Measurements from ENCODE around the gene POLDIP3.

POLDIP3 gene

GRCh38 chr22:42614312-42615091, at the start of gene POLDIP3:
POLDIP3 (minus strand) TSS chr22:42614883; CDS start chr22:42614857, 26 bp downstream.
- peak; percentile 95 for DNase-seq
- in situ Hi-C loops (cut with HindIII; ENCODE audit: low pct_ligation_motif_present, low pct_unique_long_range_greater_than_20kb, low sequenced_read_pairs), result no loop called here

DNA sequence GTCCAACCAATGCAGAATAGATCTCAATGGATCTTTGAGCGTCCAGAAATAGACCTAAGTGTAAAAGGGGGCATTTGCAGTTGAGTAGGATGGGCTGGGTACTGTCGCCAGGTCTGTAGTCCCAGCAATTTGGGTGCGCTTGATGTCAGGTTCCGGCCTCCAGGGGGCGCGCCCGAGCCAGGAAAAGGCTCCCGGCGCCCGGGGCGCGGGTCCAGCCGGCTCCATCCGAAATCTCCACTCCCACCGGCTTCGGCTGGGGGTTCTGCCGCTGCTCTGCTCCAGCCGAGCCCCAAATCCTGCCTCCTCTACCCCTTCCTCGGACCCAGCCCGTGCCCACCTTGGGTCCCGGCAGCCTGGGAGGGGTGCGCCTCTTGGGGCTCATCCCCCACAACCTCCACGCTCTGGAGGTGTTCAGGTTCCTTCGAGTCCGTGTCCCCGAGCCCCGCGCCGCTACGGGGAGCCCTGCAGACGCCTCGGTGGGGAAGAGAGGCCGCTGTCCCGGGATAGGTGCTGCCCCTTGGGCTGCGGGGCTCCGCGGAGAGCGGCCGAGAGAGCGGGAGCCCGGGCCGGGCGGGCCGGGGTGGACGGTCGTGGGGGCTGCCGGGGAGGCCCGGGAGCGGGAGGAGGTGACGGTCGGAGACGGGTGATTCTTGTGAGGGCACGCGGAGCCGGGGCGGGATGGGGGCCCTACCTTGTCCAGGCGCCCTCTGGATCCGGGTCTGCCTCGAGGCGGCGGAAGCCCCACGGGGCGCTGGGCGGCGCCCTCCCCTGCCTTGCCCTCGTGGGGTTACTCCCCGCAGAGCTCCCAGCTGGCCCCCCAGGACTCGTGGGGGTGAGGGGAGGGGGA, 47.5 kb upstream of the POLDIP3 start:
- in situ Hi-C loops (cut with HindIII; ENCODE audit: low pct_ligation_motif_present, low pct_unique_long_range_greater_than_20kb, low sequenced_read_pairs), result no loop called here
- peak; percentile 69 for DNase-seq

DNA sequence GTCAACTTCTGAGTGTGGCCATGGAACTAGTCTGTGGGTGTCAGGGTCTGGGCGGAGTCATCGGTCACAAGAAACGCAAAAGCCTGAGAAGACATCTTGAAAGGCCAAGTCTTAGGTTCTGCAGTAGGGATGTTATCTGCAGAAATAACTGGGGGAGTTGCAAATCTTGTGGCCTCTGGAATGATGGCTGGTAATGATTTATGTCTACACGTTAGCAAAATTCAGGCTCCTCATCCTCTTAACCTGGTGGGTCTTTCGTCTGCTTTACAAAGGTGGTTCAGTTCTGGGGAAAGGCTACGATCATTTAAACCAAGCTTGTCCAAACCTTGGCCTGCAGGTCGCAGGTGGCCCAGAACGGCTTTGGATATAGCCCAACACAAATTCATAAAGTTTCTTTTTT, 41.9 kb upstream of the POLDIP3 start:
- DNase-seq, result no peak
- in situ Hi-C loops (cut with HindIII; ENCODE audit: low pct_ligation_motif_present, low pct_unique_long_range_greater_than_20kb, low sequenced_read_pairs), result no loop called here

- DNase-seq, result no peak
- in situ Hi-C loops (cut with HindIII; ENCODE audit: low pct_ligation_motif_present, low pct_unique_long_range_greater_than_20kb, low sequenced_read_pairs), result no loop called here
Observed at GRCh38 chr22:42655693-42656092, 41.0 kb upstream of the POLDIP3 start.

GRCh38 chr22:42654436-42655073, 39.9 kb upstream of the POLDIP3 start:
- in situ Hi-C loops (cut with HindIII; ENCODE audit: low pct_ligation_motif_present, low pct_unique_long_range_greater_than_20kb, low sequenced_read_pairs), result no loop called here
- no peak for DNase-seq

GRCh38 chr22:42653999-42654398, 39.3 kb upstream of the POLDIP3 start:
- DNase-seq, result no peak
- in situ Hi-C loops (cut with HindIII; ENCODE audit: low pct_ligation_motif_present, low pct_unique_long_range_greater_than_20kb, low sequenced_read_pairs), result no loop called here

DNA sequence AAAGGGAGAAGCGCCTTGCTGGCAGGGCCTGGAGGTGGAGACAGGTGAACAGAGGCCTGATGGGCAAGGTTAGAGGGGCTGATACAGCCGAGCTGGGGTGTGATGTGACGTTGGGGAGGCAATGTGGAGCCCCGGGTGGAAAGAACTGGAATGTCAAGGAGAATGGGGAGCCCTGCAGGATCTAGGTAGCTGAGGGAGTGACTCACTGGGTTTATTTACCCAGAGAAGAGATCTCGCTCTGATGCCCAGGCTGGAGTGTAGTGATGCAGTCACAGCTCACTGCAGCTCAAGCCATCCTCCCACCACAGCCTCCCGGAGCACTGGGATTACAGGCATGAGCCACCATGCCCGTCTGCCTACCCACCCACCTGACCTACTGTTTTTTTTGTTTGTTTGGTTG, 36.5 kb upstream of the POLDIP3 start:
- in situ Hi-C loops (cut with HindIII; ENCODE audit: low pct_ligation_motif_present, low pct_unique_long_range_greater_than_20kb, low sequenced_read_pairs), result no loop called here
- DNase-seq, result peak; percentile 69

- in situ Hi-C loops (cut with HindIII; ENCODE audit: low pct_ligation_motif_present, low pct_unique_long_range_greater_than_20kb, low sequenced_read_pairs), result no loop called here
- peak; percentile 85 for DNase-seq
Observed at GRCh38 chr22:42649246-42650099, 34.8 kb upstream of the POLDIP3 start, which contains the start of gene CYB5R3. CYB5R3 (minus strand) TSS chr22:42649392; CDS start chr22:42649315, 77 bp downstream.

DNA sequence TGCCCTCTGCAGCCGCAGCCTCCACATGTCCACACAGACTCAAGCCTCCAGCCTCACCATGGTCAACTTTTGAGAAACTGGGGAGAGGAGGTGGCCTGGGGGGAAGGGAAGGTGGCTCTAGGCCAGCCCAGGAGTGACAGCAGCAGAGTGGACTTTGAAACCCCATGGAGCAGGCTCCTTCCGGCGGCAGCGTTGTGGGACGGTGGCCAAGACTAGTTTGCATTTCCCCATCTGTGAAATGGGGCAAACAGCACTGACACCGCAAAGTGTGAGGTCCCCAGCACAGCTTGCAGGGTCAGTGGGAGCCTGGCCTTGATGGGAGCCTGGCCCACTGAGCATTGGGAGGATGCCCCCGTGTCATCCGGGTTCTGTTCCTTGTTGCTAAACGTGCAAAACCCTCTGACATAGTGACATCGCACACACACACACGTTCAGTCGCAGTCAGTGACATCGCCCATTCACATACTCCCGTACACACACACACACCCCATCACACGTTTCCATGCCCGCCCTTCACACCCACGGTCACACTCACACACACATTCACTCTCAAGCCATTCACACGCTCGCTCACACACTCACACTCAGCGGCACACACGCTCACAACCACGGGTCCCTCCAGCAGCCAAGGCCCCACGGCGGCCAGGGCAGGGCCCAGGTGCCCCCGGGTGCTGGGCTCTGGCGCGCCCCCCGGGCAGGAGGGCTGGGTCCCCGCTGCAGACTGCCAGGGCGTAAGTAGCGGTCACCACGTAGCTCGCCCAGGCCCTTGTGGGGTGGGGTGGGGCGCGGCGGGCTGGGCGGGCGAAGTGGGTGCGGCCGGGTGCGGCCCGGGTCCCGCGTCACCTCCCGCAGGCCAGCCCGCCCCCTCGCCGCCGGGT, 33.9 kb upstream of the POLDIP3 start:
- in situ Hi-C loops (cut with HindIII; ENCODE audit: low pct_ligation_motif_present, low pct_unique_long_range_greater_than_20kb, low sequenced_read_pairs), result no loop called here
- DNase-seq, result peak; percentile 45

DNA sequence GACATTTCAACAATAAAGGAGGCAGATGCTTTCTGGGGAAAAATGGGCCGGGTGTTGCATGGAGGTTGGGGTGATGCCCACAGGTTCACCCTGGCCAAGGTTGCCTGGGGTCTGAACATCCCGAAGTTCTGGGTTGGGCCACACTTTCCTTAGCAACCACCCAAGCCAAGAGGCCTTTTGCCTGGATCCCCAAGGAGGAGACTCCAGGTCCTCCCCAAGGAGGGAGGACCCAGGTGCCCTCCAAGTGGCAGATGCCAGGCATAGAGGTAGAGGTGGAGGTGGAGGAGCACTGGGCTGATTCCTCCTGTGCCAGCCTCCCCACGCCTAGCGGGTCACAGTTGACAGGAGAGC, 33.3 kb upstream of the POLDIP3 start:
- no peak for DNase-seq
- in situ Hi-C loops (cut with HindIII; ENCODE audit: low pct_ligation_motif_present, low pct_unique_long_range_greater_than_20kb, low sequenced_read_pairs), result no loop called here

DNA sequence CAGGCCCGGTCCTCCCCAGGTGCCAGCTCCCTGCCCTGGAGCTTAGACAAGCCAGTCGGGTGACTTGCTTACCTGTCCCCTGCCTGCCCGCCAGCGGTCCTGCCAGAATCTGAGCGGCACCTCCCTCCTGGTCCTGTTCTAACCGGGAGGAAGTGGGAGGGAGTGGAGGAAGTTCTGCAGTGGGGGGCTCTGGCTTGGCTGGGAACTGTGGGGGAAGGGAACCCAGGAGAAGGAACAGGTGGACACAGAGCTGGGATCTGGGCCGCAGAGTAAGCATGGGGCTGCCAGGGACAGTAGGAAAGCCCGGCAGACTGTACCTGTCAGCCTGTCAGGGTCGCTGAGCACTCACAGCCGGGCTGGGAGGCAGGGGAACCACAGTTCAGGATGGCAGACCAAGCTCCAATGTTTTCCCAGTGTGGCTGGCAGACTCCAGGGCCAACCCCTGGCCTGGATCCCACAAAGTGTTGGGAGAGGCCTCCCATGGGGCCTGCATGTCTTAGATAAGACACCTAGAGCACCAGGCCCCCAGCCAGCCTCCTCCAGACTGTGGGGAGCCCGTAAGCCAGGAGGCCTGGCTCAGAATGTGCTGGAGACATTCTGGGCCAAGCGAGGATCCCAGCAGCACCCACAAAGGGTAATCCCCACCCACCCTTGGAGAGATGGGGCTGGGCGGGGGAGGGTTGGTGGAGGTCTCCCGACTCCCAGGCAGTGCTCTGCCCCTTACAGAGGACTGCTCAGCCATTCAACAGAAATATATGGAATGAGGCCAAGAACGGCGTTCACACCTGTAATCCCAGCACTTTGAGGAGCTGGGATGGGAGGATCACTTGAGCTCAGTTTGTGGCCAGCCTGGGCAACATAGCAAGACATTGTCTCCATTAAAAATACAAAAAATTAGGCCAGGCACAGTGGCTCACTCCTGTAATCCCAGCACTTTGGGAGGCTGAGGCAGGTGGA, 32.2 kb upstream of the POLDIP3 start:
- DNase-seq, result no peak
- in situ Hi-C loops (cut with HindIII; ENCODE audit: low pct_ligation_motif_present, low pct_unique_long_range_greater_than_20kb, low sequenced_read_pairs), result no loop called here

GRCh38 chr22:42645938-42646568, 31.4 kb upstream of the POLDIP3 start:
- no peak for DNase-seq
- in situ Hi-C loops (cut with HindIII; ENCODE audit: low pct_ligation_motif_present, low pct_unique_long_range_greater_than_20kb, low sequenced_read_pairs), result no loop called here

DNA sequence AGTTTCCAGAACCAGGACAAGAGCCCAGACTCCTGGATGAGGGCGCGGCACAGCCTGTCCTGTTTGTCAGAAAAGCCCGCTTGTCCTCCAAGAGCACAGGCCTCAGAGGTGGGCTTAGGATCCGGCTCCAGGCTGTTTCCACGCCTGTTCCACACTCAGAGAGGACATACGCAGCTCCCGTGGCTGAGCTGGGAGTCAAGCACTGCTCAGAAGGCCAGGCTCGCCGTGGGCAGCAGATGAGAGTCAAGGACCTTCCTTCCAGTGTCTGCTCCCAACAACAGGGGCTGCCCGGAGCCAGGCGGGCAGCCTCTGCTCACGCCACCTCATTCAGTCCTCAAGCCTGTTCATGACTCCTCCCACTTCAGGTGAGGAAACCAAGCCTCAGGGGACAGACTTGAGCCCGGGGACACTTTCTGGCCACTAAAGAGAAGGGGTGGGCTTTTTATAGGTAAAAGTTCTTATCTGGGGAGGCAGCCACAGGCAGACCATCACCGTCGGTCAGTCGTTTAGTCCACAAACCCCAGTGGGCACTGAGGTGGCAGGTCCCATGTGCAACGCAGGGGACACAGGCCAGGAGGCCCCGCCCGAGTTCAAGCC, 30.8 kb upstream of the POLDIP3 start:
- in situ Hi-C loops (cut with HindIII; ENCODE audit: low pct_ligation_motif_present, low pct_unique_long_range_greater_than_20kb, low sequenced_read_pairs), result no loop called here
- no peak for DNase-seq

GRCh38 chr22:42644422-42645340, 30.0 kb upstream of the POLDIP3 start:
- in situ Hi-C loops (cut with HindIII; ENCODE audit: low pct_ligation_motif_present, low pct_unique_long_range_greater_than_20kb, low sequenced_read_pairs), result no loop called here
- no peak for DNase-seq

Measured in ACHN (cell line).